GM18517 (cell line): Measurements from ENCODE around the gene C5AR2.
"Not testable (repeated sequence)": the region's sequence is repeated elsewhere in the genome, so short reads cannot be mapped to it uniquely, and the experiment has no call there.

ENCODE experiments used
- ATAC-seq: cut with Tn5 transposase; IDR thresholded peaks from one replicate; pipeline ENCODE4 v1.9.1; 2021; ENCODE audit warnings: mild to moderate bottlenecking, moderate library complexity; ENCODE audit not compliant: unreplicated experiment

Gene C5AR2

GRCh38 chr19:47331931-47332547, at the start of gene C5AR2:
TSS of gene C5AR2 (plus strand) at chr19:47332175. CDS start at chr19:47340800, 8,625 bp downstream.
- no peak for ATAC-seq

GRCh38 chr19:47283405-47284059, 48.4 kb upstream of the C5AR2 start:
- ATAC-seq: no peak

- ATAC-seq: no peak
Measured at GRCh38 chr19:47284324-47284899, 47.6 kb upstream of the C5AR2 start.

- no peak for ATAC-seq
Measured at GRCh38 chr19:47296036-47296435, 35.9 kb upstream of the C5AR2 start.

- ATAC-seq: not testable (repeated sequence)
Measured at GRCh38 chr19:47300867-47301266, 31.1 kb upstream of the C5AR2 start.

GRCh38 chr19:47302249-47302648, 29.7 kb upstream of the C5AR2 start:
- ATAC-seq: no peak

GRCh38 chr19:47303966-47304365, 28.0 kb upstream of the C5AR2 start:
- no peak for ATAC-seq

- no peak for ATAC-seq
Measured at GRCh38 chr19:47305309-47305751, 26.6 kb upstream of the C5AR2 start.

GRCh38 chr19:47306303-47306702, 25.7 kb upstream of the C5AR2 start:
- ATAC-seq: no peak

- ATAC-seq: no peak
Measured at GRCh38 chr19:47309038-47309437, 22.9 kb upstream of the C5AR2 start.

GRCh38 chr19:47309608-47310007, 22.4 kb upstream of the C5AR2 start, which contains the start of gene C5AR1:
TSS of gene C5AR1 (plus strand) at chr19:47309861. CDS start at chr19:47309896, 35 bp downstream.
- no peak for ATAC-seq

GRCh38 chr19:47310323-47310722, 21.7 kb upstream of the C5AR2 start:
- no peak for ATAC-seq

GRCh38 chr19:47310819-47311218, 21.2 kb upstream of the C5AR2 start:
- no peak for ATAC-seq

- no peak for ATAC-seq
Measured at GRCh38 chr19:47312366-47313006, 19.5 kb upstream of the C5AR2 start.

GRCh38 chr19:47313754-47314295, 18.1 kb upstream of the C5AR2 start:
- ATAC-seq: no peak

GRCh38 chr19:47315125-47315821, 16.7 kb upstream of the C5AR2 start:
- no peak for ATAC-seq

GRCh38 chr19:47316513-47316912, 15.5 kb upstream of the C5AR2 start:
- ATAC-seq: no peak

GRCh38 chr19:47319923-47320871, 11.8 kb upstream of the C5AR2 start:
- ATAC-seq: no peak

GRCh38 chr19:47321630-47322029, 10.3 kb upstream of the C5AR2 start:
- ATAC-seq: no peak

GRCh38 chr19:47322058-47322457, 9.9 kb upstream of the C5AR2 start:
- ATAC-seq: no peak
